K562 (cell line): ENCODE results near the gene MAP4K1. TPM values are rescaled to one million over a fixed set of nuclear protein-coding genes. Genes with fewer than 3 reads are reported as not detected.

ENCODE experiments used
- ATAC-seq: fragments of 200-7000 bp; cut with Tn5 transposase; 3 replicates; pipeline ENCODE4 v1.9.1; 2020; ENCODE audit warnings: moderate library complexity
- BruUV-seq: library from RNA; stranded (reverse); fragments of 400-500 nt; replicated peaks from 2 replicates; lab custom pipeline; 2021; lab: Mats Ljungman, UMichigan
- CTCF ChIA-PET: fragments of 300-600 bp; formaldehyde crosslinking; extraction: SDS; loops from one replicate; lab custom pipeline; 2021; ENCODE audit warnings: low intra/inter-chr PET ratio; lab: Yijun Ruan, JAX
- POLR2A ChIA-PET: fragments of 300-600, 350-650 bp; sonication (Branson Sonifier 250); formaldehyde crosslinking; extraction: SDS; loops from one replicate; lab custom pipeline; 2021; ENCODE audit warnings: antibody characterized with exemption, inconsistent platforms; lab: Yijun Ruan, JAX
- DNase-seq, 4 experiments: peaks; one replicate each; pipeline versions ENCODE4 v3.0.0 to v3.0.0-alpha.2; 2011 to 2018; ENCODE audit warnings: low spot score in 3 of 4, mixed read lengths in 3 of 4; ENCODE audit errors: extremely low read depth in 1 of 4
- FAIRE-seq: peaks from 2 replicates; lab custom pipeline; 2011; peaks lifted over from hg19 to GRCh38; lab: Jason Lieb, UNC
- H2AFZ ChIP-seq: 2 replicates; pipeline ENCODE4 v1.6.0; 2011; ENCODE audit warnings: low read depth, low read length, control low read depth, inconsistent platforms
- H3K27ac ChIP-seq: fragments of 200-600 bp; 3 replicates; pipeline ENCODE4 v1.8.0; 2011; ENCODE audit warnings: low read depth, mild to moderate bottlenecking, control low read depth, inconsistent platforms, low read length, moderate library complexity, mixed read lengths; ENCODE audit errors: extremely low read depth
- H3K27me3 ChIP-seq, 2 experiments: fragments of 300-600 bp in 1 of 2; 2 replicates in 1 of 2; 3 replicates in 1 of 2; pipeline versions ENCODE4 v1.6.0 to v1.8.0; 2011; ENCODE audit warnings: inconsistent platforms in 2 of 2, low read length in 2 of 2, mild to moderate bottlenecking in 1 of 2, mixed read lengths in 1 of 2, moderate library complexity in 1 of 2; ENCODE audit not compliant: control insufficient read depth in 2 of 2, insufficient read depth in 2 of 2
- H3K36me3 ChIP-seq: fragments of 300-600 bp; 3 replicates; pipeline ENCODE4 v1.8.0; 2011; ENCODE audit warnings: mild to moderate bottlenecking, low read length, inconsistent platforms; ENCODE audit not compliant: control insufficient read depth, insufficient read depth
- H3K4me1 ChIP-seq, 2 experiments: fragments of 200-600 bp in 1 of 2; replicated peaks in 1 of 2; 2 replicates in 1 of 2; 3 replicates in 1 of 2; pipeline versions ENCODE4 v1.5.1 to v1.8.0; 2011; ENCODE audit warnings: inconsistent platforms in 2 of 2, low read length in 2 of 2, mild to moderate bottlenecking in 1 of 2, mixed read lengths in 1 of 2, moderate library complexity in 1 of 2; ENCODE audit not compliant: control insufficient read depth in 2 of 2, insufficient read depth in 2 of 2
- H3K4me2 ChIP-seq: 2 replicates; pipeline ENCODE4 v1.6.1; 2011; ENCODE audit warnings: low read length, control low read depth, inconsistent platforms, mixed read lengths; ENCODE audit not compliant: insufficient read depth
- H3K4me3 ChIP-seq: fragments of 200-600 bp; sonication (generic), shearing (Covaris generic); 2 replicates; pipeline ENCODE4 v1.5.1; 2016; ENCODE audit warnings: control low read depth, inconsistent platforms
- H3K79me2 ChIP-seq: fragments of 200-600 bp; 3 replicates; pipeline ENCODE4 v1.8.0; 2011; ENCODE audit warnings: low read length, inconsistent platforms; ENCODE audit not compliant: control insufficient read depth, insufficient read depth
- H3K9ac ChIP-seq, 2 experiments: 2 replicates each; pipeline versions ENCODE4 v1.6.0 to v1.6.1; 2011; ENCODE audit warnings: low read depth in 2 of 2, low read length in 2 of 2, control low read depth in 1 of 2, inconsistent platforms in 1 of 2, mild to moderate bottlenecking in 1 of 2, mixed read lengths in 1 of 2; ENCODE audit not compliant: insufficient read depth in 1 of 2
- H3K9me1 ChIP-seq: one replicate; pipeline ENCODE4 v1.6.0; 2011; ENCODE audit warnings: inconsistent platforms, mild to moderate bottlenecking, low read length, moderate library complexity; ENCODE audit not compliant: control insufficient read depth, insufficient read depth
- H3K9me3 ChIP-seq: replicated peaks from 2 replicates; pipeline ENCODE4 v1.5.1; 2011; ENCODE audit warnings: low read depth, low read length, inconsistent platforms; ENCODE audit not compliant: control insufficient read depth, insufficient read depth
- H4K20me1 ChIP-seq: replicated peaks from 2 replicates; pipeline ENCODE4 v1.6.1; 2011; ENCODE audit warnings: low read length, inconsistent platforms, mixed read lengths; ENCODE audit not compliant: control insufficient read depth, insufficient read depth
- BMI1 ChIP-seq: fragments of 150-350 bp; IDR thresholded peaks from 2 replicates; pipeline ENCODE4 v1.6.1; 2014; ENCODE audit warnings: low read length
- C11orf30 ChIP-seq: fragments of 450-650 bp; IDR thresholded peaks from 2 replicates; pipeline ENCODE4 v1.6.1; 2016; ENCODE audit warnings: low read depth, mild to moderate bottlenecking
- CBFA2T2 ChIP-seq: fragments of 450-650 bp; conservative IDR thresholded peaks from 2 replicates; pipeline ENCODE4 v1.6.1; 2017; ENCODE audit warnings: mild to moderate bottlenecking
- ETV5 ChIP-seq: sonication (generic); formaldehyde crosslinking; IDR thresholded peaks from 2 replicates; pipeline ENCODE4 v1.4.0; 2020; ENCODE audit warnings: low read depth, mild to moderate bottlenecking, missing genetic modification reagents
- FOXA3 ChIP-seq, 2 experiments: fragments of 450-650 bp in 1 of 2; sonication (generic) in 1 of 2; formaldehyde crosslinking; IDR thresholded peaks in 1 of 2; conservative IDR thresholded peaks in 1 of 2; 2 replicates each; pipeline versions ENCODE4 v1.4.0 to v1.8.0; 2020 to 2022; ENCODE audit warnings: mild to moderate bottlenecking in 2 of 2, missing genetic modification reagents in 1 of 2
- MCM3 ChIP-seq: fragments of 450-650 bp; IDR thresholded peaks from 2 replicates; pipeline ENCODE4 v1.6.1; 2016
- MCM5 ChIP-seq: fragments of 450-650 bp; IDR thresholded peaks from 2 replicates; pipeline ENCODE4 v1.6.1; 2016; ENCODE audit warnings: low read depth
- MEIS2 ChIP-seq: fragments of 450-650 bp; IDR thresholded peaks from 2 replicates; pipeline ENCODE4 v1.6.1; 2014; ENCODE audit warnings: mild to moderate bottlenecking; ENCODE audit not compliant: partially characterized antibody
- MTA3 ChIP-seq: fragments of 450-650 bp; formaldehyde crosslinking; IDR thresholded peaks from 2 replicates; pipeline ENCODE4 v1.6.1; 2017; ENCODE audit warnings: mild to moderate bottlenecking, borderline replicate concordance
- MYC ChIP-seq, 2 experiments: fragments of 250-450 bp in 1 of 2; sonication (Bioruptor Pico) in 1 of 2; IDR thresholded peaks; 2 replicates each; pipeline versions ENCODE4 v1.5.1 to v1.6.1; 2012 to 2021; ENCODE audit warnings: low read depth in 2 of 2, borderline replicate concordance in 1 of 2, improper control_type of control experiment in 1 of 2, low read length in 1 of 2, mild to moderate bottlenecking in 1 of 2, moderate library complexity in 1 of 2
- NFE2 ChIP-seq: IDR thresholded peaks from 2 replicates; pipeline ENCODE4 v1.6.1; 2014; ENCODE audit warnings: antibody characterized with exemption, low read depth
- RBM34 ChIP-seq: fragments of 200-400 bp; formaldehyde crosslinking; IDR thresholded peaks from 2 replicates; pipeline ENCODE4 v1.6.1; 2018; ENCODE audit warnings: low read length, borderline replicate concordance; ENCODE audit not compliant: insufficient read depth
- RBM39 ChIP-seq: fragments of 200-400 bp; formaldehyde crosslinking; optimal IDR thresholded peaks from 2 replicates; pipeline ENCODE3; 2018; ENCODE audit warnings: low read depth, low read length
- SNIP1 ChIP-seq: fragments of 450-650 bp; IDR thresholded peaks from 2 replicates; pipeline ENCODE4 v1.7.1; 2017; ENCODE audit warnings: low read depth, mild to moderate bottlenecking
- TBL1XR1 ChIP-seq, 2 experiments: IDR thresholded peaks; 2 replicates each; pipeline ENCODE4 v1.6.1; 2012; ENCODE audit warnings: improper control_type of control experiment in 2 of 2, low read length in 2 of 2, mild to moderate bottlenecking in 1 of 2
- TOE1 ChIP-seq, 2 experiments: fragments of 450-650 bp in 1 of 2; sonication (generic) in 1 of 2; formaldehyde crosslinking in 1 of 2; IDR thresholded peaks; 2 replicates each; pipeline versions ENCODE4 v1.7.1 to v1.8.0; 2016 to 2022; ENCODE audit warnings: borderline replicate concordance in 2 of 2, mild to moderate bottlenecking in 2 of 2, antibody characterized with exemption in 1 of 2, inconsistent platforms in 1 of 2, low read depth in 1 of 2, missing genetic modification reagents in 1 of 2, moderate library complexity in 1 of 2
- ZFP36 ChIP-seq: fragments of 150-350 bp; IDR thresholded peaks from 2 replicates; pipeline ENCODE4 v1.6.1; 2018; ENCODE audit warnings: low read length, low read depth; ENCODE audit not compliant: partially characterized antibody
- ZNF134 ChIP-seq: fragments of 250-450 bp; sonication (Bioruptor Pico); conservative IDR thresholded peaks from 2 replicates; pipeline ENCODE4 v1.4.0; 2020
- ZNF280A ChIP-seq: fragments of 450-650 bp; IDR thresholded peaks from 2 replicates; pipeline ENCODE4 v1.6.1; 2018; ENCODE audit warnings: mild to moderate bottlenecking, low read depth; ENCODE audit not compliant: partially characterized antibody
- ZNF507 ChIP-seq: conservative IDR thresholded peaks from 2 replicates; pipeline ENCODE4 v1.6.1; 2017; ENCODE audit warnings: missing genetic modification characterization, missing compliant biosample characterization
- ZNF780A ChIP-seq: fragments of 250-450 bp; sonication (Bioruptor Pico); IDR thresholded peaks from 2 replicates; pipeline ENCODE4 v1.5.0; 2021; ENCODE audit warnings: mild to moderate bottlenecking
- WGBS: fragments of 100-300 bp; shearing (Covaris generic); methylation state at CpG from one replicate; pipeline ENCODE4 v1.1.6; 2016; ENCODE audit warnings: low coverage, mixed read lengths; ENCODE audit not compliant: insufficient coverage; ENCODE audit errors: missing lambda C conversion rate; 5-methylcytosine and 5-hydroxymethylcytosine counted together
- in situ Hi-C: fragments of 300-500 bp; cut with MboI; formaldehyde crosslinking; loops from 4 replicates; pipeline ENCODE4 v1.15.0; 2018; ENCODE audit warnings: inconsistent platforms, mixed read lengths
- intact Hi-C: fragments of 100-400 bp; cut with micrococcal nuclease; formaldehyde crosslinking; loops from 2 replicates; pipeline ENCODE4 v1.14.2; 2022
- polyA plus RNA-seq, 8 experiments: library from polyadenylated mRNA; depleted of rRNA in 4 of 8; stranded (reverse) in 5 of 8; unstranded in 3 of 8; fragments of >200 nt; fragmentation: Nextera tagmentation in 2 of 8; fragmentation: Illumina TruSeq in 1 of 8; extraction: Ambion mirVana in 2 of 8; extraction: Trizol in 1 of 8; gene quantifications; 2 replicates each; pipeline versions ENCODE4 v1.2.1 to v1.2.3, GENCODE V29; 2011 to 2014; ENCODE audit warnings: inconsistent platforms in 1 of 8, missing spikeins in 1 of 8
- total RNA-seq, 7 experiments: library from RNA; depleted of rRNA in 6 of 7; stranded (reverse); fragments of >200 nt in 6 of 7; fragmentation: Illumina TruSeq in 2 of 7; extraction: Trizol in 2 of 7; gene quantifications; 2 replicates each; pipeline versions ENCODE4 v1.2.1 to v1.2.3, GENCODE V29; 2011 to 2021; ENCODE audit warnings: low replicate concordance in 1 of 7

The MAP4K1 gene
- total and polyA plus RNA-seq, 9 of the 15 experiments (the other 6 are each of a cell fraction or from before 2014, with no cell fraction given), result 0.14 to 3.2 (median 0.73) TPM; not detected in 1

DNA sequence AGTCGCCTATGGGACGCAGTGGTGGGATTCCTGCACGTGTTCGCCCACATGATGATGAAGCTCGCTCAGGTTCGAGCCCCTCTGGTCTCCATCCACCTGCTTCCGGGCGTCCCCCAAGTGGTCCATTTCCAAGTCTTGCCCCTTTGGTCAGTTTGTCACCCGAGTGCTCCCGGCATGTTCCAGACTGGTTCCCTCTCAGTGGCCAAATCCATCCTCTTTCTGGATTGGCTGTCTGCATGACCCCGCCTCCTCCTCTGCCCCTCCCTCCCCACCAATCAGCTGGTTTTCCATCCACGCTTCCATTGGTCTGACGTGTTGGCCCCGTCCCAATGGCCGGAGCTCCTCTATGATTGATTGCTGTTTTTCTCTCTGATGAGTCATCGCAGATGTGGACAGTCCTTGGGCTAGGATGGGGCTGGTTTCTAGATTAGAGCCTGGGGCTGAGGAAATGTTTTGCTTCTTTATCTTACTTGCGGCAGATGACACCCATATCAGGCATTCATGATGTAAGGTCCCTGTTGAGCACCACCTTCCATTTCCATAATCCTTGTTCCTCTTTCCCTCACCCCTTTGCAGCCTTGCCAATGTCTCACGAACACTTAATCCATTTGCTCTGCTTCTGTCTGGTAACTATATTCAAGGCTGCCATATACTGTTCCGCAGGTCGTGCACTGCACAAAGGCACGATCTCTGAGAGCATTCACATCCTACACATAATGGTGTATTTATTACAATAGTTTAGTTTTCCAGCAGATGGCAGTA, 73.8 kb downstream of the MAP4K1 start:
- WGBS, result under 1% methylated on average over 21 of the region's 21 CpGs
- TF ChIP-seq ZFP36 (no peak), RBM39 (no peak), MCM3 (no peak), ZNF134 (CRISPR knock-in tag) (no peak), C11orf30 (peak; percentile 95), SNIP1 (peak; percentile 53; the same call in 1 of the 2 replicates), ZNF507 (no peak), RBM34 (no peak), MYC (IDR thresholded peaks at IDR 0.05; ENCODE audit: low read depth, low read length) (peak; percentile 69), MYC (CRISPR knock-in tag; IDR thresholded peaks at IDR 0.05; ENCODE audit: borderline replicate concordance, low read depth) (no peak), ZNF780A (CRISPR knock-in tag) (no peak), TOE1 (IDR thresholded peaks at IDR 0.05; ENCODE audit: borderline replicate concordance) (peak; percentile 71; the same call in 1 of the 2 replicates), TOE1 (CRISPR knock-in tag; IDR thresholded peaks at IDR 0.05; ENCODE audit: borderline replicate concordance, low read depth) (no peak), MEIS2 (peak; percentile 100), FOXA3 (CRISPR knock-in tag; conservative IDR thresholded peaks at IDR 0.05 in 1 of 2, IDR thresholded peaks at IDR 0.05 in 1 of 2) (peak in 1 of 2 experiments; percentile 25; a peak in 1 of 4 replicates), ZNF280A (no peak), MCM5 (no peak), ETV5 (CRISPR knock-in tag) (peak; percentile 11; the same call in 1 of the 2 replicates), BMI1 (no peak), MTA3 (peak; percentile 82; the same call in 1 of the 2 replicates), CBFA2T2 (peak; percentile 98), TBL1XR1 (IDR thresholded peaks at IDR 0.05; ENCODE audit: low read length in 2 of 2) (peak; percentile 66 to 92; a peak in 3 of 4 replicates), NFE2 (peak; percentile 98)

More for the DNA sequence above, 73.8 kb downstream of the MAP4K1 start:
- peak overlapping the region; percentile 56 for H3K4me3 ChIP-seq
- H3K9me1 ChIP-seq, result no peaks in the 10 kb centered on the region
- H3K27ac ChIP-seq, result peak overlapping the region; percentile 92
- intact Hi-C loops (loop anchor here (1.0 to 10.0 kb wide), 4 partner anchors 29 to 191 kb away; partner anchors contain the start of gene EIF3K), in situ Hi-C loops (no loop called here)
- H2AFZ ChIP-seq, result peak overlapping the region; percentile 96
- H3K36me3 ChIP-seq, result no peaks in the 10 kb centered on the region
- peak overlapping the region; percentile 95 for H3K4me2 ChIP-seq
- H3K27me3 ChIP-seq, result no peaks in the 10 kb centered on the region
- H3K9me3 ChIP-seq, result no peaks in the 10 kb centered on the region
- ATAC-seq, result peak; percentile 96
- peak; percentile 100 for FAIRE-seq
- peaks cover 16 to 23% of the 10 kb centered on the region in 2 experiments for H3K4me1 ChIP-seq
- H3K9ac ChIP-seq, result peak overlapping the region; percentile 78 to 92
- CTCF ChIA-PET, result interaction anchor here (0.6 to 2.3 kb wide), 5 partner anchors 91 to 386 kb away, joined by 4 to 12 read pairs (median 5); partner anchors contain the start of genes MRPS12 and SARS2
- DNase-seq, result peak; percentile 98 to 100 (median 98)
- peaks cover 8% of the 10 kb centered on the region; the same call in 2 of the 3 replicates for H3K79me2 ChIP-seq
- POLR2A ChIA-PET, result interaction anchor here (0.5 to 1.3 kb wide), 13 partner anchors 9 to 802 kb away, joined by 3 to 11 read pairs (median 4); partner anchors contain the start of genes EIF3K and NFKBIB
- no TSS peak for BruUV-seq
- no peaks in the 10 kb centered on the region for H4K20me1 ChIP-seq
